GM21381 (cell line): ENCODE measurements around the gene STK39.
"Not testable (repeated sequence)": the region's sequence is repeated elsewhere in the genome, so short reads cannot be mapped to it uniquely, and the experiment has no call there.

Experiments
- ATAC-seq: cut with Tn5 transposase; IDR thresholded peaks from one replicate; pipeline ENCODE4 v1.9.1; 2021; ENCODE audit warnings: mild to moderate bottlenecking, moderate library complexity; ENCODE audit not compliant: unreplicated experiment

STK39 gene

DNA sequence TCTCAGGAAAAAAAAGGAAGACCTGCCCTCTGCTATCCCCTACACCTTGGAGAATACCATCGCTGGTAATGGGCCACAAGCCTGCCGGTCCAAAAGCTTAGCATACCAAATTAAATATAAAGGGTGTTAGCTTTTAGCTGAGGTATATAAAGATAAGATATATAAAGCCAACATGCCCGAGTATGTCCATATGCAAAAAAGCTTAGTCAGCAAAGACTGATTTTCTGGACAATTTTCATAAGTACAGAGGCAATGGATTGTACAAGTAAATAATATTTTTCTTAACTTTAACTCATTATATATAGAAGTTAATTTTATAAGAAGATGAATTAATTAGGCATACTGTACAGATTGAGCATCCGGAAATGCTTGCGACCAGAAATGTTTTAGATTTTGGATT is 106.5 kb downstream of the STK39 start:
- no peak for ATAC-seq

DNA sequence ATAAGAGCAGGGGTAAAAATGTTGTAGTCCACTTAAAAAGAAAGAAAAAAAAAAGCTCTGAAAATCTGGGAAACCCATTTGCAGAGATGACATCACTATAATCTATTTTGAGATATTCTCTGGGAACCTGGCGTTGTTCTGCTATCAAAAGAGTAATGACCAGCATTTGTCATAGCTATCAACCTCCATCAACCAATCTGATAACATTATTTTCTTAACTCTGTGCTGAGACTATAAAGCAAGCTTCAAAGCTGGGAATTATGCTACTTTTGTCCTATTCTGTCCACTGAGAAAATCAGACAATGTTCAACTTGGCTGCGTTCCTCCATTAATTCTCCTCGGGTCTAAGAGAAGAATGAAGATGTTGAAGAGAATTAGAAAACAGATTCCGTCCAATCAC is 107.5 kb downstream of the STK39 start:
- ATAC-seq, result no peak

DNA sequence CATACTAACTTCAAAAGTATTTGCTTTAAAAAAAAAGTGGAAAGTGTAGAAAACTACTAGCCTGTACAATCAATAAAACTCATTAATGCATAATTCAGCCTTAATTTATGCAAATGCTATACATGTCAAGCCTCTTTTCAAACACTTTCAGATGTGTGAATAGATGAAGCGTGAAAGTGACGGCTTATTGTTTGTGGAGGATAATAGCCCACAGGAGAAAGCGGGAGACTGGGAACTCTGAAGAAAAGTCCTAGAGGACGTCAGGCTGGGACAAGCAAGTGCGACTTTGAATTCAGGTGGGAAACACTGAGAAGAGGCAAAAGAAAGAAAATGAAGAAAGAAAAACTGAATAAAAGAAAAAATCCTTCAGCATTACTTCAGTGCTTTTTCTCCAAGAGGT is 108.5 kb downstream of the STK39 start:
- ATAC-seq, result no peak

DNA sequence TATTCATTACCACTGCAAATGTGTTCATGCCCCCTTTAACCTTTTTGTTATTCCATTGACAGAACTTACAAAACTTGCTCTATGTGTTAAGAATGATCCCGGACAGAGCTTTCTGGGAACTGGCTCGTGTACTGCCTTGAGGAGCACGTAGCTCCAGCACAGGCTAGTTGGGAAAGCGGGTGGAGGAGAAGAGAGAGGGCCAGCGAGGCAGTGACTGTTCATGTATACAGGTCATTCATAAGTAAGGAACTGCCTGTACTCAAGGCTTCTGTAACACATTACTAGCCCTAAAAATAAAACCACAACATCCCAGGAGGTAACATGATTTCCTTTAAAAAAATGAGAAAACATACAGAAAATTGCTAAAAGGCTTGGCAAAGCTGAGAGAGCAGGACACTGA is 109.0 kb downstream of the STK39 start:
- no peak for ATAC-seq

DNA sequence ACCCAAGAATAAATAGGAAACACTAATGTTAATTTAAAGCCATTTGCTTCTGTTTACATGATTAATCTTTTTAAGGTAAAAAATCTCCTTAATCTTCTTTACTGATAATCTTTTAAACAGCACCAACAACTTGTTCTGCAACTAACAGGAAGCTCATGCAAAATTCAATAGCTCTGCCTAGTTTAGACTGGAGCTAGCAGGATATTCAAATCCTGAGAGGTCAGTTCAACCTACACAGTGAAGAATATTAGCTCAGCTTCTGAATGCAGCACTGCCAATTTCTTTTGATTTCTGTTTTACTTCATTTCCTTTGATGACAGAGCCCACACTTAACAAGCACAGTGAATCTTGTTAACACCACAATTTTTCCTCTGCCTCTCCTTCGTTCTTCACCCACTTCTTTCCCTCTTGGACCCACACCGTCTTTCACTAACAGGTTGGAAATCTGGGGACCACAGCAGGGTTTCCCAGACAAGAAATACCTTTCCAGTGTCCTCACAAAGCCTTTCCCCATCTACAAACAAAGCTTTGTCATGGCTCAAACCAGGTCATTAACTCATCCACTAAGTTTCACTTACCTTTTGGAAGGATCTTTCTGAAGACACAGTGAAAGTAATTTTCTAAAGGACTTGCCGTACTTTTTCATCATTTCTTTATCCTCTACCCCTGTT is 109.8 kb downstream of the STK39 start:
- no peak for ATAC-seq

DNA sequence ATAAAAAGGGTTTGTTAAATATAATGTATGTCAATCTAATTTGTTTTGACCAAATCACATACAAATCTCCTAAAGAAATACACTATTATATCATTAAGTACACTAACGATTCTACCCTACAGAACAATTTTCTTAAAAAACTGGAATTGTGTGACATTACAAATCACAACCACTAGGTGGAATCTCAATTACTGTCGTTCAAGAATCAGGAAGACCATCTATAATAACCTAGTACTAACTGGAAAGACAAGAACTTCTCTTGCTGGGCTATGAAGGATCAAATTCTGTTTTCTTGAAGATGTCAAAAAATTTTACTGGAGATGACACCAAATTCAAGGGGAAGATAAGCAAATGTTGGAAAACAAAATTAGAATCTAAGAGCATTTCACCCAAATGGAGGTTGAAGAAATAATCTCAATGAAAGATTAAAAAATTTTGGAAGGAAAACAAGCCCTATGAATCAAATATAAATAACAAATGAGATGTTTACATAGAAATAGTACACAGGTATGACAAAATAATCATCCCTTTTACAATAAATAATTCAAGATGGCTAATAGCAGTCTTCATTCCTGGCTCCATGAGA is 110.9 kb downstream of the STK39 start:
- no peak for ATAC-seq

DNA sequence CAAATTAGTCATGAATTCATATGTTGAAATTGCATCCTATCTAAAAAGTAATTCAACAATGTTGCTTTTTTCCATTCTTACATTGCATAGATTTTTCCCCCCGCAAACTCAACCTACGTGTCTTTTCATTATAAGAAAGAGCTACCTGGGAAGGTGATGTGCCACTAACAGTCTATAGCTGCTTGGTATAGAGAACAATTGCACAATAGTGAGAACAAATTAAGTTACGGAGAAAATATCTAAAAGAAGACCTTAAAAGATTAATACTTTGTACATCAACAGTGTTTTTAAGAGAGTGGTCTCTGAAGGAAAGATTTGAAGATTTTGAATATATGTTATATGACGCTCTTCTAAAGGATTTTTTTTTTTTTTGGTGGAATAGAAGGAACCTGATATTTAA is 111.8 kb downstream of the STK39 start:
- no peak for ATAC-seq

DNA sequence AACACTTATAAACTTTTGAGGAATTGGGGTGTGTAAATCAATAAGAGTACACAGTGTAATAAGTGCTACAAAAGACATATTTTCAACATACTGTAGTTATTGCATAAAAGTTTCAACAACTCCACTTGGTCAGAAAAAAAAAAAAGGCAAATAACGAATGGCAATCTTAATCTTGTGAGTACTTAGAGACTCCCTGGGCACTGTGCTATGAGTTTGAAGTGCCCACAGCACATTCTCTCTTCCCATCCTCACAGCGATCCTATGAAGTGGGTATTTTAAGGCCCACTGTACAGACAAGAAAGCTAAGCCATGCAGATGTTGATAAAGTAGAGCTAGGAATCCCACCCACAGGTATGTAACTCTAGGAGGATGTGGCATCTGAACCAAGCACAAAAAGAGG is 112.3 kb downstream of the STK39 start:
- ATAC-seq, result no peak

DNA sequence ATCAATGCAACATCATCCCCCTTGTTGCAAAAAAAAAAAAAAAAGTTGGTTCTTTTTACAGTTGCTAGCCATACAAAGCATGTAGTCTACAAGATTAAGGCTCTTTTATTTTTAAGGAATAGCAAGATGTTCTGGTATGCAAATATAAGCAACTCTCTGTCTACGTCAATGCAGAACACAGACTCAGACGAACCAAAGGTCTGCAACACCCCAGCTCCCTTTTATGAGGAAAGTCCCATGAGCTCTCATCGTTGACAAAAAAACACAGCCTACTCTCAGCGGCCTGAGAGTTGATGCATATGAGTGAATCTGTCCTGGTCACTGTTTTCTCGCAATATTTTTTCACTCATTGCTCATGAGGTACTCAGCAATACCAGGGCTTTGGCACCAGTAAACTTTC is 112.9 kb downstream of the STK39 start:
- no peak for ATAC-seq

DNA sequence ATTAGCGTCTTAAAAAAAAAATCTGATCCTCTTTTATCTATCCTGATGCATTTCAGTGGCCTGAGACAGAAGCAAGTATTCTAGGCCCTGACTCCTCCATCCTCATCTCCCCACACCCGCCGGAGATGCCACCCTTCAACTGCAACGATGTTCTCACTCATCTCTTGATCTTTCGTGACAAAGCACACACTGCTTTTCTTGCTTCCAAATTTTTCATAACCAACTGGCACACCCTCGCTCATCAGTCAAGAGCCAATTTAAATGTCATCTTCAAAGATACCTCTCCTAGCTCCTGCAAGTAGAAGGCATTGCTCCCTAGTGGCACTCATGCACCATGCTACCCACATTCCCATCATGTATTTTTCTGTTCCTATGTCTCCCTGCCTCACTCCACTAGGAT is 115.0 kb downstream of the STK39 start:
- ATAC-seq, result no peak

DNA sequence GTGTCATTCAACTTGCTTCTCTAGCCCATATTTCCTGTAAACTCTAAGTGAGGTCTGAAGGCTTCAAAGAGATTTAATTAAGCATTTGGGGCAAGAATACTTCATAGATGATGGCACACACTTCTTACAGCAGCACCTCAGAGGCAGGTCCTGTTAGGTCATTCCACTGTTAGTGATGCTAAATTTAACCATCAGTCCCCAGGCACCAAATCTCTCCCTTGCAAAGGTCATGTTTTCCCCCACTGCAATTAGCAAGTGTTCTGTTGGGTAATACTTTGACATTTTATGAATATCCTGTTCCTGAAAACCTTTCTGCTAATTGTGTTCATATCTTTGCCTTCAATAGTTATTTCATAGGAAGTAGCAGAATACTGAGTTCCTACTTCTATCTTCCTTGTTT is 117.0 kb downstream of the STK39 start:
- ATAC-seq, result no peak

DNA sequence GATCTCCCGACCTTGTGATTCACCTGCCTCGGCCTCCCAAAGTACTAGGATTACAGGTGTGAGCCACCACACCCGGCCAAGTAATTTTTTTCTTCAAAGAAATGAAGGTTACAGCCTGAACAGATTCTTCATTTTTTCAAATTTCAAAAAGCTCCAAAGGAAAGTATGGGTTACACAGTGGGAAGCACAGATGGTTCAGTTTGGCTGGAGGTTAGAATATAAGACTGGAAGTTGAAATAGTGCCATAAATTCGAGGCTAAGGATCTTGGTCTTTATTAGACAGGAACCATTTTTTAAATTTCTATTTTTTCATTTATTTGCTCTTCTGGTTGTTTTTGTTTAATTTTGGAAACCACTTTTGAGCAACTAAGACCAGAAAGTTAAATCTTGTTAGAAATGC is 120.0 kb downstream of the STK39 start:
- no peak for ATAC-seq

DNA sequence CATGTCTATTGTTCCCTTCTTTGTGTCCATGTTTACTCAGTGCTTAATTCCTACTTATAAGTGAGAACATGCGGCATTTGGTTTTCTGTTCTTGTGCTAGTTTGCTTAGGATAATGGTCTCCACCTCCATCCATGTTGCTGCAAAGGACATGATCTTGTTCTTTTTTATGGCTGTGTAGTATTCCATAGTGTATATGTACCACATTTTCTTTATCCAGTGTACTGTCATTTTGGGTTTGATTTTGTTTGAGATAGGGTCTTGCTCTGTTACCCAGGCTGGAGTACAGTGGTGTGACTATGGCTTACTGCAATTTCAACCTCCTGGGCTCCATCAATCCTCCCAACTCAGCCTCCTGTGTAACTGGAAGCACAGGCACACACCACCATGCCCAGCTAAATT is 125.2 kb downstream of the STK39 start:
- ATAC-seq, result not testable (repeated sequence)

DNA sequence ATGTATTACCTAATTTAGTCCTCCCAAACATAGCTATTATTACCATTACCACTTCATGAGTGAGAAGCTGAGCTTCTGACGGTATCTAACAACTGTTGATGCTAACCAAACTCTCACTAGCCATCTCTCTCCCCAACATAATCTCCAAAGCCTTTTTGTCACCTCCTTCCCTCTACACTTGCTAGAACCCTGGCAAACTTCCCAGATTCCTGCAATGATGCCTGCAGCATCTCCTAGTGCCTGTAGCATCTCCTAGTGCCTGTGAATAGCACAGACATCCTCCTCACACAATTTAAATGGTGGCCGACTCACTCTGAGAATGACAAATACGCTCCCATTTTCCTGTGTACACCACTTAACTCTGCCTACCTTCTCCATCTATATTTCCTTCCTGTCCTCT is 126.7 kb downstream of the STK39 start:
- no peak for ATAC-seq

DNA sequence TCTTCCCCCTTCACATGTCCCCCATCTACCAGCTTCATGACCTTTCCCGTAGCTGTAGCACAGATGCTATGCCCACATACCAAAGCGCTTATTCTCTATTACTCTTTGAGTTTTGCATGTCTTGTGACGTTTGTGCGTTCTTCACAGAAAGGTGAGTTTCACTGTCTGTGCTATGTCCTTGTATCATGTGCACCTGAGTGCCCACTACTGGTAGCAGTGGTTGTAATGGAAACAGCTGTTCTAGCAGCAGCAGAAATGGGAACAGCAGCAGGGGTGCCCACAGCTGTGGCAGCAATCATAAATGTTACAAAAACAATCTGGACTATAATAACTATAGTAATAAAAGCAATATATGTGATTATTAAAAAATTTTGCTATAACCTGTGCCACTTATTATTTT is 127.1 kb downstream of the STK39 start:
- ATAC-seq, result no peak

DNA sequence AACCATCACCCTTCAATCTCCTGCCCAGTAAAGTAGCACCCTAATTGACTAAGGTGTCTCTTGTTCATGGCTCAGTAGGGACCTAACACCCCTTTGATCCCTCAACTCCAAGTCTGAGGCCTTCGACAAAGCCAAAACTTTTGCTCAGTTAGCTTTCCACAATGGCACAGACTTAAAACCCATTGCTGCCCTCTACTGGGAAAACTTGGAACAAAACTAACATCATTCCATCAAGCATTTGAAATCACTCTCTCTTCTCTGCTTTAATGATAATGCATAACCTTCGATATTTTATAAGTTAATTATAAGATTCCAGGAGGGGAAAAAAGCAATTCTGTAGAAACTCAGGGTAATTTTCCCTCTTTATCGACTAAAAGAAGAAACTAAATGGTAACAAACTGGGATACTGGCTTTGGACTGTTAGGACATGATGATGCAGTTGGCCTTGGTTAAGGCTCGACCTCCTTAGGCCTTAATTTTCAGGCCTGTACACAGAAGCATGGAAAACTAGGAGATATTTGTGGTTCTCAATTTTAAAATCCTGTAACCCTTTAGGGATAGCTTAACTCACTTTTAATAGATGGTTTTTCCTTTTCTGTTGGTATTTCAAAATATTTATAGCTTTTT is 127.8 kb downstream of the STK39 start:
- peak; percentile 47 for ATAC-seq

DNA sequence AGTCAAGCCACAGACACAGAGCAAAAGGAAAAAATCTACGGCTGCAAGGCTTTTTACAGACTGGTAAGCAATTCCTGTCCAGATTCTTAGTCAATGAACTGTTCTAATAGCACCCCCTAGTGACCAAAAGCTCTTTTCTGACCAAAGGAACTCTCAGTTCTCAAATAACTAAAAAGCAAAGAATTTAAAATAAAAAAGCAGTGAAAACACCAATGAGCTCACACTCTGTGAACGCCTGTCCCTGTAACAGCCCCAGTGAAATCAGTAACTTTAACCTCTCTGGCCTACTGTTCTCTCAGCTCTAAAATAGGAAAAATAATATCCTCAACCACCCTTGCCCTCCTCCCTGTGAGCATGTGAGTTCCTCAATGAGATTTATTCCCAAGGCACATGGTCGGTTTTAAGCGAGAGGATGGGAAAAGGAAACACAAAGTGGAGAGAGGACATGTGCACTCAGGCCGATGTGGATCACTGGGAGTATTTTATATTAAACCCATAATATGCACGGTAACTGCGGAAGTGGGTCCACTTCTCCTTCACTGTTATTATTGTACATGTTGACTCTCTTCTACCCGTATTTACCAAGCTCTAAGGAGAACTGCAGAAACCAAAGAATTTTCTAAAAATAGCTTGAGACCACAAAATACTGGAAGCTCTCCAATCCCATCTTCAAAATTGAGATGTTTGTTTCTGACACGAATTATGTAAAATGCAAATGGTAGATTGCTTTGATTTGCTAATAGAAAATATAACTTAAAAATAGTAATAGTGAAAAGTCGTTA is 128.5 kb downstream of the STK39 start:
- ATAC-seq, result no peak

DNA sequence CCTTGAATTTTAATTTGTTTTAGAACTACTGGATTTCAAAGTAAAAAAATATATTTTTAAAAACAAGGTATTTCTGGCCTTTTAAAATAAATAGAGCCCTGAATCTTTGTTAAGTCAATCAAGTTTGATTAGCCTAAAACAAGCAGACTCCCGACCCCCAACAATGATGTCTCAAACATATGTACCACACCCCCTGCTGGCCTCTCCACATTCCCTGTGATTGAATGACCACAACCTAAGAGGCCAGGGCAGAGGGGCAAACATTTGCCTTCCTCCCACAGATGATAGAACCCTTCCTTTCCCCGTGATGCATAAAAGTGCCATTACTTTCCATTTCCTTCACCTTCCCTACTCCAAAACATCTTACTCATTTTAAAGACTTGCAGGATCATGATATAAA is 130.9 kb downstream of the STK39 start:
- no peak for ATAC-seq

DNA sequence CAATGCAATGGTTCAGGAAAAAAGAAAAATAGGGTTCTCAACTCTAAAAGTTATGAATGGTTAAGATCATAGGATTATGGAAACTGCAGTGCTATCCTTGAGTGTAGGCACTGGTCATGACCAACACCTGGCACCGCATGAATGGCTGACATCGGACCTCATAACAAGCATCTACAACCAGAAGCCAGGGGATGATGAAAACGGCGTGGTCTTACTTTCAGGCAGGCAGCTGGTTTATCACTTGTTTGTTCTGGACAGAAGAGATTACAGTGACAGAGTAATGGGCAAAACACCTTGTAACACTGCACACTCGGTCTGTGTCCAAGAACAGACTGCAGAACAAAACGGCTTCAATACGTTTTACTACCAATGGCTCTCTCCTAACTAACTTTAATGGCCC is 132.8 kb downstream of the STK39 start:
- ATAC-seq, result no peak

DNA sequence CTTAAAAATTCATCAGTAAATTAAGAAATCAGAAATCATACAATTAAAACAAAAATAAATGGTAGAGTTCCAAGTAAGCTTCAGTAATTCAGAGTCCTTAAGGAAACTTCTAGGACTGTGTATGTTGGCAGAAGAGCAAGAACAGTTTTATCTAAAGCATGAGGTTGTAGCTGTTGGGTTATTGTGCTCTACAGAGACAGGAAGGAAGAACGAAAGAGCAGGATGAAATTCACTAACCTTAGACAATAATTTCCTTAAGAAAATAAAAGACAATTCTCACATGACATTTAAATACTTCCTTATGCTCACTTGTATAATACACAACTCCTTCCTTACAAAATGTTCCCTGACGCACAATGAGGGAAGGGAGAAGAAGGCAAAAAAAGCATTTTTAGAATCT is 133.4 kb downstream of the STK39 start:
- no peak for ATAC-seq

DNA sequence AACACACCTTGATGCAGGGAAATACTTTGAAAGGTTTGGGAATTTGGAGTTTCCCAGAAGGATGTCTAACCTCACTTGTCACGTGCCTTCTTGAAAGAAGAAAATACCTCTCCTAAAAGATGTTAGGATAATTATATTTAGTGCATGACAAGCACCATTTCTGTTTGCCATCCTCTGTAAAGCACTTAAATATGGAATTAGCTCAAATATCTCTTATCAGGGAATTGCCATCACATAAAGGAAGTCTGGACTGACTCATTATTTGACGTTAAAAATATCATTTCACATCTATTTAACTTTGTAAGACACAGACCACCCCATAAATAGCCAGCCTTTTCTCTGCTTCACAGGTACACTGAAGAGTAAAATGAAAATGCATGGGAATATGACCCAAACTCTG is 140.1 kb downstream of the STK39 start:
- no peak for ATAC-seq

DNA sequence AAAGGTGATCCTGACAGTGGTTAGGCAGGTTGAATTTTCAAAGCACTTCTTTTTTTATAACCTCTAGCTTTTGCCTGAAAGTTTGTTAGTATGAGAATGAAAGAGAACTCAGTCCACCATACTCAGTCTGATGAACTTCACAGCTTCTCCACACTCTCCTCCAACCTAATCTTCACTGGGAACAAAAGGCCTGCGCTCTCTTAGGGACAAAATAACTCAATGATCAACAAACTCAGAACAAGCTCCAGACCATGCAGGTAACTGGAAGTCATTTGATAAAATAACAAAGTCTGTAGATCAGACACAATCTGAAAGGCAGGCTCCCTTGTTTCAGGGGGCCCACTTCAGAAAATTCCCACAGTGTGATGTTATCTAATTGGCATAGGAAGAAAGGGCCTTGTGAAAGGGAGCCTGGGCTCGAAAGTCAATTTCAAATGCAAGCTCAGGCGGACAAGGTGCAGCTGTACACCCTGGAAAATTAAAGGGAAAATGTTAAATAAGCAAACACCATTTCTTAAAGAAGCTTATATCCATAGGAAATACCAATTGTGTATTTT is 142.2 kb downstream of the STK39 start:
- no peak for ATAC-seq
